K562 (cell line): ENCODE data around the gene NYAP1. TPM values are rescaled to one million over a fixed set of nuclear protein-coding genes. Genes with fewer than 3 reads are reported as not detected.

Experiments
- ATAC-seq: fragments of 200-7000 bp; cut with Tn5 transposase; 3 replicates; pipeline ENCODE4 v1.9.1; 2020; ENCODE audit warnings: moderate library complexity
- BruUV-seq: library from RNA; stranded (reverse); fragments of 400-500 nt; replicated peaks from 2 replicates; lab custom pipeline; 2021; lab: Mats Ljungman, UMichigan
- CTCF ChIA-PET: fragments of 300-600 bp; formaldehyde crosslinking; extraction: SDS; loops from one replicate; lab custom pipeline; 2021; ENCODE audit warnings: low intra/inter-chr PET ratio; lab: Yijun Ruan, JAX
- POLR2A ChIA-PET: fragments of 300-600, 350-650 bp; sonication (Branson Sonifier 250); formaldehyde crosslinking; extraction: SDS; loops from one replicate; lab custom pipeline; 2021; ENCODE audit warnings: antibody characterized with exemption, inconsistent platforms; lab: Yijun Ruan, JAX
- DNase-seq, 4 experiments: peaks; one replicate each; pipeline versions ENCODE4 v3.0.0 to v3.0.0-alpha.2; 2011 to 2018; ENCODE audit warnings: low spot score in 3 of 4, mixed read lengths in 3 of 4; ENCODE audit errors: extremely low read depth in 1 of 4
- FAIRE-seq: peaks from 2 replicates; lab custom pipeline; 2011; peaks lifted over from hg19 to GRCh38; lab: Jason Lieb, UNC
- H2AFZ ChIP-seq: 2 replicates; pipeline ENCODE4 v1.6.0; 2011; ENCODE audit warnings: low read depth, low read length, control low read depth, inconsistent platforms
- H3K27ac ChIP-seq: fragments of 200-600 bp; 3 replicates; pipeline ENCODE4 v1.8.0; 2011; ENCODE audit warnings: low read depth, mild to moderate bottlenecking, control low read depth, inconsistent platforms, low read length, moderate library complexity, mixed read lengths; ENCODE audit errors: extremely low read depth
- H3K27me3 ChIP-seq, 2 experiments: fragments of 300-600 bp in 1 of 2; 2 replicates in 1 of 2; 3 replicates in 1 of 2; pipeline versions ENCODE4 v1.6.0 to v1.8.0; 2011; ENCODE audit warnings: inconsistent platforms in 2 of 2, low read length in 2 of 2, mild to moderate bottlenecking in 1 of 2, mixed read lengths in 1 of 2, moderate library complexity in 1 of 2; ENCODE audit not compliant: control insufficient read depth in 2 of 2, insufficient read depth in 2 of 2
- H3K36me3 ChIP-seq: fragments of 300-600 bp; 3 replicates; pipeline ENCODE4 v1.8.0; 2011; ENCODE audit warnings: mild to moderate bottlenecking, low read length, inconsistent platforms; ENCODE audit not compliant: control insufficient read depth, insufficient read depth
- H3K4me1 ChIP-seq, 2 experiments: fragments of 200-600 bp in 1 of 2; replicated peaks in 1 of 2; 2 replicates in 1 of 2; 3 replicates in 1 of 2; pipeline versions ENCODE4 v1.5.1 to v1.8.0; 2011; ENCODE audit warnings: inconsistent platforms in 2 of 2, low read length in 2 of 2, mild to moderate bottlenecking in 1 of 2, mixed read lengths in 1 of 2, moderate library complexity in 1 of 2; ENCODE audit not compliant: control insufficient read depth in 2 of 2, insufficient read depth in 2 of 2
- H3K4me2 ChIP-seq: 2 replicates; pipeline ENCODE4 v1.6.1; 2011; ENCODE audit warnings: low read length, control low read depth, inconsistent platforms, mixed read lengths; ENCODE audit not compliant: insufficient read depth
- H3K4me3 ChIP-seq: fragments of 200-600 bp; sonication (generic), shearing (Covaris generic); 2 replicates; pipeline ENCODE4 v1.5.1; 2016; ENCODE audit warnings: control low read depth, inconsistent platforms
- H3K79me2 ChIP-seq: fragments of 200-600 bp; 3 replicates; pipeline ENCODE4 v1.8.0; 2011; ENCODE audit warnings: low read length, inconsistent platforms; ENCODE audit not compliant: control insufficient read depth, insufficient read depth
- H3K9ac ChIP-seq, 2 experiments: 2 replicates each; pipeline versions ENCODE4 v1.6.0 to v1.6.1; 2011; ENCODE audit warnings: low read depth in 2 of 2, low read length in 2 of 2, control low read depth in 1 of 2, inconsistent platforms in 1 of 2, mild to moderate bottlenecking in 1 of 2, mixed read lengths in 1 of 2; ENCODE audit not compliant: insufficient read depth in 1 of 2
- H3K9me1 ChIP-seq: one replicate; pipeline ENCODE4 v1.6.0; 2011; ENCODE audit warnings: inconsistent platforms, mild to moderate bottlenecking, low read length, moderate library complexity; ENCODE audit not compliant: control insufficient read depth, insufficient read depth
- H3K9me3 ChIP-seq: replicated peaks from 2 replicates; pipeline ENCODE4 v1.5.1; 2011; ENCODE audit warnings: low read depth, low read length, inconsistent platforms; ENCODE audit not compliant: control insufficient read depth, insufficient read depth
- H4K20me1 ChIP-seq: replicated peaks from 2 replicates; pipeline ENCODE4 v1.6.1; 2011; ENCODE audit warnings: low read length, inconsistent platforms, mixed read lengths; ENCODE audit not compliant: control insufficient read depth, insufficient read depth
- POLR2G ChIP-seq: fragments of 200-400 bp; formaldehyde crosslinking; IDR thresholded peaks from 2 replicates; pipeline ENCODE4 v1.6.1; 2017; ENCODE audit warnings: low read depth, mild to moderate bottlenecking, antibody characterized with exemption, low read length, moderate library complexity
- RAD51 ChIP-seq: fragments of 450-650 bp; IDR thresholded peaks from 2 replicates; pipeline ENCODE4 v1.7.1; 2016; ENCODE audit warnings: low read depth, mild to moderate bottlenecking, borderline replicate concordance
- ZFPM2 ChIP-seq: fragments of 250-450 bp; sonication (Bioruptor Pico); IDR thresholded peaks from 2 replicates; pipeline ENCODE4 v1.5.1; 2022; ENCODE audit warnings: mild to moderate bottlenecking
- WGBS: fragments of 100-300 bp; shearing (Covaris generic); methylation state at CpG from one replicate; pipeline ENCODE4 v1.1.6; 2016; ENCODE audit warnings: low coverage, mixed read lengths; ENCODE audit not compliant: insufficient coverage; ENCODE audit errors: missing lambda C conversion rate; 5-methylcytosine and 5-hydroxymethylcytosine counted together
- in situ Hi-C: fragments of 300-500 bp; cut with MboI; formaldehyde crosslinking; loops from 4 replicates; pipeline ENCODE4 v1.15.0; 2018; ENCODE audit warnings: inconsistent platforms, mixed read lengths
- intact Hi-C: fragments of 100-400 bp; cut with micrococcal nuclease; formaldehyde crosslinking; loops from 2 replicates; pipeline ENCODE4 v1.14.2; 2022
- polyA plus RNA-seq, 8 experiments: library from polyadenylated mRNA; depleted of rRNA in 4 of 8; stranded (reverse) in 5 of 8; unstranded in 3 of 8; fragments of >200 nt; fragmentation: Nextera tagmentation in 2 of 8; fragmentation: Illumina TruSeq in 1 of 8; extraction: Ambion mirVana in 2 of 8; extraction: Trizol in 1 of 8; gene quantifications; 2 replicates each; pipeline versions ENCODE4 v1.2.1 to v1.2.3, GENCODE V29; 2011 to 2014; ENCODE audit warnings: inconsistent platforms in 1 of 8, missing spikeins in 1 of 8
- total RNA-seq, 7 experiments: library from RNA; depleted of rRNA in 6 of 7; stranded (reverse); fragments of >200 nt in 6 of 7; fragmentation: Illumina TruSeq in 2 of 7; extraction: Trizol in 2 of 7; gene quantifications; 2 replicates each; pipeline versions ENCODE4 v1.2.1 to v1.2.3, GENCODE V29; 2011 to 2021; ENCODE audit warnings: low replicate concordance in 1 of 7
- TF ChIP-seq, protein P1 (sequence below): fragments of 450-650 bp; IDR thresholded peaks from 2 replicates; pipeline ENCODE4 v1.7.1; 2018; ENCODE audit warnings: mild to moderate bottlenecking, low read depth; ENCODE audit not compliant: partially characterized antibody
- TF ChIP-seq, protein P2 (sequence below): fragments of 250-450 bp; sonication (Bioruptor Pico); IDR thresholded peaks from 2 replicates; pipeline ENCODE4 v1.8.0; 2022; ENCODE audit warnings: moderate library complexity, mild to moderate bottlenecking, inconsistent platforms
- TF ChIP-seq, protein P3 (sequence below): fragments of 250-450 bp; sonication (Bioruptor Pico); IDR thresholded peaks from 2 replicates; pipeline ENCODE4 v1.8.0; 2021; ENCODE audit warnings: moderate library complexity, mild to moderate bottlenecking, inconsistent platforms
- TF ChIP-seq, protein P4 (sequence below): fragments of 450-650 bp; IDR thresholded peaks from 2 replicates; pipeline ENCODE4 v1.6.1; 2018; ENCODE audit not compliant: partially characterized antibody

NYAP1 gene
- total and polyA plus RNA-seq, 9 of the 15 experiments (the other 6 are each of a cell fraction or from before 2014, with no cell fraction given), result 0.11 to 0.88 (median 0.22) TPM; not detected in 2

DNA sequence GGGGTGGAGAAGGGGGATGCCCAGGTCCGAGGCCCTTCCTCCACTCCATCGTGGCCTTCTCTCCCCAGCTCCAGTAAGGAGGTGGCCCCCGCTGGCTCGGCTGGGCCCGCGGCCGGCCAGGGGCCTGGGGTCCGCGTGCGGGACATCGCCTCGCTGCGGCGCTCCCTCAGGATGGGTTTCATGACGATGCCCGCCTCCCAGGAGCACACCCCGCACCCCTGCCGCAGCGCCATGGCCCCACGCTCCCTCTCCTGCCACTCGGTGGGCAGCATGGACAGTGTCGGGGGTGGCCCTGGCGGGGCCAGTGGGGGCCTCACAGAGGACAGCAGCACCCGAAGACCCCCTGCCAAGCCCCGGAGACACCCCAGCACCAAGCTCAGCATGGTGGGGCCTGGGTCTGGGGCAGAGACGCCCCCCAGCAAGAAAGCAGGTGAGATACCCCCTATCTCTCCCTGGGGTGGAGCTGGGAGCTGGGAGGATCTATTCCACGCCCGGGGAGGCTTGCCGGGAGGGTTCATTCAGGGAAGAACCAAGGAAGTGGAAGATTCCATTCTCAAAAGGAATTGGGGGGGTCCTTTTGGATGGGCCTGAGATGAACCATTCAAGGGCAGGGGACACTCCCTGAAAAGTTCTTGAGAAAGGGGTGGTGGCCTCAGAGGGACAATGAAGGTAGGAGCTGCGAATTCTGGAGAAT lies 3.2 kb downstream of the NYAP1 start:
- no peaks in the 10 kb centered on the region for H3K36me3 ChIP-seq
- H3K9me1 ChIP-seq, result no peaks in the 10 kb centered on the region
- peak; percentile 83 for FAIRE-seq
- no peak overlapping the region for H3K4me2 ChIP-seq
- peak; percentile 31 to 75 (median 54) for DNase-seq
- no peak overlapping the region for H3K27ac ChIP-seq
- no peaks in the 10 kb centered on the region for H4K20me1 ChIP-seq
- peak overlapping the region; percentile 52 for H2AFZ ChIP-seq
- no peaks in the 10 kb centered on the region for H3K79me2 ChIP-seq
- intact Hi-C loops, result no loop called here
- H3K27me3 ChIP-seq, result no peaks in the 10 kb centered on the region
- ChIA-PET CTCF (interaction anchor here (0.6 kb wide), 1 partner anchor 10 kb away, joined by 3 read pairs; no protein-coding TSS in a partner anchor), POLR2A (interaction anchor here (0.6 to 0.7 kb wide), 4 partner anchors 56 to 144 kb away, joined by 3 read pairs; no protein-coding TSS in a partner anchor)
- peak; percentile 25 for ATAC-seq
- no peaks in the 10 kb centered on the region for H3K9me3 ChIP-seq
- in situ Hi-C loops, result no loop called here
- WGBS, result 78% methylated on average over 25 of the region's 30 CpGs
- H3K4me1 ChIP-seq, result peaks cover 4 to 75% of the 10 kb centered on the region in 2 experiments; a peak in 4 of 5 replicates
- no TSS peak for BruUV-seq
- peak overlapping the region in 1 of 2 experiments; percentile 50; a peak in 2 of 4 replicates for H3K9ac ChIP-seq
- no peak overlapping the region for H3K4me3 ChIP-seq
- TF ChIP-seq, protein P1, sequence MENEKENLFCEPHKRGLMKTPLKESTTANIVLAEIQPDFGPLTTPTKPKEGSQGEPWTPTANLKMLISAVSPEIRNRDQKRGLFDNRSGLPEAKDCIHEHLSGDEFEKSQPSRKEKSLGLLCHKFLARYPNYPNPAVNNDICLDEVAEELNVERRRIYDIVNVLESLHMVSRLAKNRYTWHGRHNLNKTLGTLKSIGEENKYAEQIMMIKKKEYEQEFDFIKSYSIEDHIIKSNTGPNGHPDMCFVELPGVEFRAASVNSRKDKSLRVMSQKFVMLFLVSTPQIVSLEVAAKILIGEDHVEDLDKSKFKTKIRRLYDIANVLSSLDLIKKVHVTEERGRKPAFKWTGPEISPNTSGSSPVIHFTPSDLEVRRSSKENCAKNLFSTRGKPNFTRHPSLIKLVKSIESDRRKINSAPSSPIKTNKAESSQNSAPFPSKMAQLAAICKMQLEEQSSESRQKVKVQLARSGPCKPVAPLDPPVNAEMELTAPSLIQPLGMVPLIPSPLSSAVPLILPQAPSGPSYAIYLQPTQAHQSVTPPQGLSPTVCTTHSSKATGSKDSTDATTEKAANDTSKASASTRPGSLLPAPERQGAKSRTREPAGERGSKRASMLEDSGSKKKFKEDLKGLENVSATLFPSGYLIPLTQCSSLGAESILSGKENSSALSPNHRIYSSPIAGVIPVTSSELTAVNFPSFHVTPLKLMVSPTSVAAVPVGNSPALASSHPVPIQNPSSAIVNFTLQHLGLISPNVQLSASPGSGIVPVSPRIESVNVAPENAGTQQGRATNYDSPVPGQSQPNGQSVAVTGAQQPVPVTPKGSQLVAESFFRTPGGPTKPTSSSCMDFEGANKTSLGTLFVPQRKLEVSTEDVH, result no peak
- TF ChIP-seq, protein P2, sequence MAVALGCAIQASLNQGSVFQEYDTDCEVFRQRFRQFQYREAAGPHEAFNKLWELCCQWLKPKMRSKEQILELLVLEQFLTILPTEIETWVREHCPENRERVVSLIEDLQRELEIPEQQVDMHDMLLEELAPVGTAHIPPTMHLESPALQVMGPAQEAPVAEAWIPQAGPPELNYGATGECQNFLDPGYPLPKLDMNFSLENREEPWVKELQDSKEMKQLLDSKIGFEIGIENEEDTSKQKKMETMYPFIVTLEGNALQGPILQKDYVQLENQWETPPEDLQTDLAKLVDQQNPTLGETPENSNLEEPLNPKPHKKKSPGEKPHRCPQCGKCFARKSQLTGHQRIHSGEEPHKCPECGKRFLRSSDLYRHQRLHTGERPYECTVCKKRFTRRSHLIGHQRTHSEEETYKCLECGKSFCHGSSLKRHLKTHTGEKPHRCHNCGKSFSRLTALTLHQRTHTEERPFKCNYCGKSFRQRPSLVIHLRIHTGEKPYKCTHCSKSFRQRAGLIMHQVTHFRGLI (CRISPR knock-in tag), result no peak
- TF ChIP-seq RAD51, result no peak
- TF ChIP-seq, protein P3, sequence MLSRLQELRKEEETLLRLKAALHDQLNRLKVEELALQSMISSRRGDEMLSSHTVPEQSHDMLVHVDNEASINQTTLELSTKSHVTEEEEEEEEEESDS (CRISPR knock-in tag), result no peak
- TF ChIP-seq, protein P4, sequence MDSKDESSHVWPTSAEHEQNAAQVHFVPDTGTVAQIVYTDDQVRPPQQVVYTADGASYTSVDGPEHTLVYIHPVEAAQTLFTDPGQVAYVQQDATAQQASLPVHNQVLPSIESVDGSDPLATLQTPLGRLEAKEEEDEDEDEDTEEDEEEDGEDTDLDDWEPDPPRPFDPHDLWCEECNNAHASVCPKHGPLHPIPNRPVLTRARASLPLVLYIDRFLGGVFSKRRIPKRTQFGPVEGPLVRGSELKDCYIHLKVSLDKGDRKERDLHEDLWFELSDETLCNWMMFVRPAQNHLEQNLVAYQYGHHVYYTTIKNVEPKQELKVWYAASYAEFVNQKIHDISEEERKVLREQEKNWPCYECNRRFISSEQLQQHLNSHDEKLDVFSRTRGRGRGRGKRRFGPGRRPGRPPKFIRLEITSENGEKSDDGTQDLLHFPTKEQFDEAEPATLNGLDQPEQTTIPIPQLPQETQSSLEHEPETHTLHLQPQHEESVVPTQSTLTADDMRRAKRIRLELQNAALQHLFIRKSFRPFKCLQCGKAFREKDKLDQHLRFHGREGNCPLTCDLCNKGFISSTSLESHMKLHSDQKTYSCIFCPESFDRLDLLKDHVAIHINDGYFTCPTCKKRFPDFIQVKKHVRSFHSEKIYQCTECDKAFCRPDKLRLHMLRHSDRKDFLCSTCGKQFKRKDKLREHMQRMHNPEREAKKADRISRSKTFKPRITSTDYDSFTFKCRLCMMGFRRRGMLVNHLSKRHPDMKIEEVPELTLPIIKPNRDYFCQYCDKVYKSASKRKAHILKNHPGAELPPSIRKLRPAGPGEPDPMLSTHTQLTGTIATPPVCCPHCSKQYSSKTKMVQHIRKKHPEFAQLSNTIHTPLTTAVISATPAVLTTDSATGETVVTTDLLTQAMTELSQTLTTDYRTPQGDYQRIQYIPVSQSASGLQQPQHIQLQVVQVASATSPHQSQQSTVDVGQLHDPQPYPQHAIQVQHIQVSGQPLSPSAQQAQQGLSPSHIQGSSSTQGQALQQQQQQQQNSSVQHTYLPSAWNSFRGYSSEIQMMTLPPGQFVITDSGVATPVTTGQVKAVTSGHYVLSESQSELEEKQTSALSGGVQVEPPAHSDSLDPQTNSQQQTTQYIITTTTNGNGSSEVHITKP, result peak; percentile 99
- TF ChIP-seq ZFPM2, result no peak
- no peak for TF ChIP-seq POLR2G
